Measurements from ENCODE around the gene BTNL9.

DNA sequence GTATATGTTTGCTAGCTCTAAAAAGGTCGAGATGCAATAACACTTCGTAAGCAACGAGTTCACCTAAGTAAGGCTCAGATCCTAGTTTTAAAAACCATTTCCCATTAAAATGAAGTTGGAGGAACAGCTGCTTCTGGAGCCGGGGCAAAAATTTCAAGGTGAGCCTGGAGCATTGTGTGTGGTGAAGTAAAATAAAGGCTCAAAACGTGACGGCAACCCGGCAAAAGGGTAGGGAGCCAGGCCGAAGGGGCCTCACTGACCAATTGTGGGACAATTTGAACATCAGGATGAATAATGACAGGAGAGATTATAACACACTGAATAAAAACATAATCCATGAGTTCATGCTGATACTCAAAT lies 20.1 kb downstream of the BTNL9 start:
- TF ChIP-seq, protein P1, sequence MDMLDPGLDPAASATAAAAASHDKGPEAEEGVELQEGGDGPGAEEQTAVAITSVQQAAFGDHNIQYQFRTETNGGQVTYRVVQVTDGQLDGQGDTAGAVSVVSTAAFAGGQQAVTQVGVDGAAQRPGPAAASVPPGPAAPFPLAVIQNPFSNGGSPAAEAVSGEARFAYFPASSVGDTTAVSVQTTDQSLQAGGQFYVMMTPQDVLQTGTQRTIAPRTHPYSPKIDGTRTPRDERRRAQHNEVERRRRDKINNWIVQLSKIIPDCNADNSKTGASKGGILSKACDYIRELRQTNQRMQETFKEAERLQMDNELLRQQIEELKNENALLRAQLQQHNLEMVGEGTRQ (IDR thresholded peaks at IDR 0.05; ENCODE audit: low read length) = no peak
- no peak for TF ChIP-seq BRCA1 (IDR thresholded peaks at IDR 0.05; ENCODE audit: low read depth, low read length)
- no peak for TF ChIP-seq POLR2AphosphoS5 (IDR thresholded peaks at IDR 0.05; ENCODE audit: low read depth, low read length)
- no peak for TF ChIP-seq EGR1 (IDR thresholded peaks at IDR 0.05; ENCODE audit: borderline replicate concordance, low read depth, low read length)
- no peak for TF ChIP-seq EZH2 (IDR thresholded peaks at IDR 0.05; ENCODE audit: low read depth, low read length, severe bottlenecking)
- TF ChIP-seq SAP30 (IDR thresholded peaks at IDR 0.05; ENCODE audit: insufficient read depth, insufficient replicate concordance, low read length) = no peak
- no peak for TF ChIP-seq POLR2A (IDR thresholded peaks at IDR 0.05; ENCODE audit: control extremely low read depth in 1 of 2, low read depth in 2 of 2, low read length in 2 of 2)
